ENCODE results near the gene SPRY4.

The SPRY4 gene

DNA sequence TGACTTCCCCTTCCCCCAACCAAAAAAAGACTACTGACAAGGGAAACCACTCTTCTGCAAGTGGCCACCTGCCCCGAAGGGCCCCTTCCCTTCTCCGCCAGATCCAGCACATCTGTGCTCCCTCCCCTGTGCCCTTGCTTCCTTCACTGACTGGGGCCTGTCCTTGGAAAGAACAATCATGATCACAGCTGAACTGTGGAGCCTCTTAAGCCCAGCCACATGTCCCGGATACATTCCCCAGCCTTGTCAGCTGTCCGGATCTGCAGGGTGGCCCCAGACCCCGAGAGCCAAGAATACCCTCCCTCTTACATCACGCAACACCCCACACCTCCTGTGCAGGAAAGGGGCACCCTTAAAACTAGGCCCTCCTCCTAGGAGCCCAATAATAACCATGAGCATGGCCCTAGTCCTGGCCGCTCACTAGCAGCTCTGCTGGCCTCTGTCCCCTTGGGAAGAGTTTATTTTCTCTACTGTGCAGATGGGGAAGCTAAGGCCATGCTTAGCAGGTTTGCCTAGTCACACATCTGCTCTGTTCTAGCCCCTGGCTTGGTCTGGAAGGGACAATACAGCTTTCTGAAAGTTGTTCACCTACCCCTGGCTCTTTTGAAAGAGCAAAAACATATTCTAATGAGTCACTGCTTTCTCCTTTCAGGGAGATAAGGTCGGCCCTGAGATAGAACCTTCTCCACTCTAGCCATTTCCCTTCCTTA, 3.8 kb downstream of the SPRY4 start:
- no peak for TF ChIP-seq ZFP30 (CRISPR knock-in tag; IDR thresholded peaks at IDR 0.05)
- no peak for TF ChIP-seq PPARA (CRISPR knock-in tag; IDR thresholded peaks at IDR 0.05; ENCODE audit: borderline replicate concordance)
- TF ChIP-seq RARB (CRISPR knock-in tag; IDR thresholded peaks at IDR 0.05), result no peak
- no peak for TF ChIP-seq SNAI2 (CRISPR knock-in tag; IDR thresholded peaks at IDR 0.05)
- no peak for TF ChIP-seq ISL1 (CRISPR knock-in tag; IDR thresholded peaks at IDR 0.05)
- TF ChIP-seq ZNF70 (CRISPR knock-in tag; IDR thresholded peaks at IDR 0.05), result no peak
- TF ChIP-seq, protein P1, sequence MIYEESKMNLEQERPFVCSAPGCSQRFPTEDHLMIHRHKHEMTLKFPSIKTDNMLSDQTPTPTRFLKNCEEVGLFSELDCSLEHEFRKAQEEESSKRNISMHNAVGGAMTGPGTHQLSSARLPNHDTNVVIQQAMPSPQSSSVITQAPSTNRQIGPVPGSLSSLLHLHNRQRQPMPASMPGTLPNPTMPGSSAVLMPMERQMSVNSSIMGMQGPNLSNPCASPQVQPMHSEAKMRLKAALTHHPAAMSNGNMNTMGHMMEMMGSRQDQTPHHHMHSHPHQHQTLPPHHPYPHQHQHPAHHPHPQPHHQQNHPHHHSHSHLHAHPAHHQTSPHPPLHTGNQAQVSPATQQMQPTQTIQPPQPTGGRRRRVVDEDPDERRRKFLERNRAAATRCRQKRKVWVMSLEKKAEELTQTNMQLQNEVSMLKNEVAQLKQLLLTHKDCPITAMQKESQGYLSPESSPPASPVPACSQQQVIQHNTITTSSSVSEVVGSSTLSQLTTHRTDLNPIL (CRISPR knock-in tag; IDR thresholded peaks at IDR 0.05; ENCODE audit: low read depth), result no peak
- TF ChIP-seq GLIS3 (CRISPR knock-in tag; IDR thresholded peaks at IDR 0.05), result no peak
- no peak for TF ChIP-seq ZFP3 (CRISPR knock-in tag; IDR thresholded peaks at IDR 0.05)
- no peak for ATAC-seq

DNA sequence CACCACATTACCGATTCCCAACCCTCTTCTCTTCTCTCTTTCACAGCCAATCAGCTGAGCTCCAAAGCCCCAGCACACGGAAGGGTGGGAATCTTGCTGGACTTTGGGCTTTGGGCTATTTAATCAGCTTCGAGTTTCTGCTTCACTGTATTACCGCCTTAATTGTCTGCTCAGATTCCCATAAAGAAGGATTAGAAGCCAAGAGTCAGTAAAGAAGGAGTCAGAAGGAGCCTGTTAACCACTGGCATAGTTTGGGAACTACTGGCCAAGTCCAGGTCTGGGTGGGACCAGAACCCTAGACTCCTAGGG, 4.4 kb downstream of the SPRY4 start:
- TF ChIP-seq, protein P2, sequence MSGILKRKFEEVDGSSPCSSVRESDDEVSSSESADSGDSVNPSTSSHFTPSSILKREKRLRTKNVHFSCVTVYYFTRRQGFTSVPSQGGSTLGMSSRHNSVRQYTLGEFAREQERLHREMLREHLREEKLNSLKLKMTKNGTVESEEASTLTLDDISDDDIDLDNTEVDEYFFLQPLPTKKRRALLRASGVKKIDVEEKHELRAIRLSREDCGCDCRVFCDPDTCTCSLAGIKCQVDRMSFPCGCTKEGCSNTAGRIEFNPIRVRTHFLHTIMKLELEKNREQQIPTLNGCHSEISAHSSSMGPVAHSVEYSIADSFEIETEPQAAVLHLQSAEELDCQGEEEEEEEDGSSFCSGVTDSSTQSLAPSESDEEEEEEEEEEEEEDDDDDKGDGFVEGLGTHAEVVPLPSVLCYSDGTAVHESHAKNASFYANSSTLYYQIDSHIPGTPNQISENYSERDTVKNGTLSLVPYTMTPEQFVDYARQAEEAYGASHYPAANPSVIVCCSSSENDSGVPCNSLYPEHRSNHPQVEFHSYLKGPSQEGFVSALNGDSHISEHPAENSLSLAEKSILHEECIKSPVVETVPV (CRISPR knock-in tag; IDR thresholded peaks at IDR 0.05), result no peak
- TF ChIP-seq PPARA (CRISPR knock-in tag; IDR thresholded peaks at IDR 0.05; ENCODE audit: borderline replicate concordance), result no peak
- TF ChIP-seq ZNF70 (CRISPR knock-in tag; IDR thresholded peaks at IDR 0.05), result no peak
- TF ChIP-seq, protein P1 (CRISPR knock-in tag; IDR thresholded peaks at IDR 0.05; ENCODE audit: low read depth), result no peak
- TF ChIP-seq ZFP3 (CRISPR knock-in tag; IDR thresholded peaks at IDR 0.05), result no peak
- no peak for TF ChIP-seq ESRRG (CRISPR knock-in tag; IDR thresholded peaks at IDR 0.05)
- TF ChIP-seq OSR1 (CRISPR knock-in tag; IDR thresholded peaks at IDR 0.05), result no peak

DNA sequence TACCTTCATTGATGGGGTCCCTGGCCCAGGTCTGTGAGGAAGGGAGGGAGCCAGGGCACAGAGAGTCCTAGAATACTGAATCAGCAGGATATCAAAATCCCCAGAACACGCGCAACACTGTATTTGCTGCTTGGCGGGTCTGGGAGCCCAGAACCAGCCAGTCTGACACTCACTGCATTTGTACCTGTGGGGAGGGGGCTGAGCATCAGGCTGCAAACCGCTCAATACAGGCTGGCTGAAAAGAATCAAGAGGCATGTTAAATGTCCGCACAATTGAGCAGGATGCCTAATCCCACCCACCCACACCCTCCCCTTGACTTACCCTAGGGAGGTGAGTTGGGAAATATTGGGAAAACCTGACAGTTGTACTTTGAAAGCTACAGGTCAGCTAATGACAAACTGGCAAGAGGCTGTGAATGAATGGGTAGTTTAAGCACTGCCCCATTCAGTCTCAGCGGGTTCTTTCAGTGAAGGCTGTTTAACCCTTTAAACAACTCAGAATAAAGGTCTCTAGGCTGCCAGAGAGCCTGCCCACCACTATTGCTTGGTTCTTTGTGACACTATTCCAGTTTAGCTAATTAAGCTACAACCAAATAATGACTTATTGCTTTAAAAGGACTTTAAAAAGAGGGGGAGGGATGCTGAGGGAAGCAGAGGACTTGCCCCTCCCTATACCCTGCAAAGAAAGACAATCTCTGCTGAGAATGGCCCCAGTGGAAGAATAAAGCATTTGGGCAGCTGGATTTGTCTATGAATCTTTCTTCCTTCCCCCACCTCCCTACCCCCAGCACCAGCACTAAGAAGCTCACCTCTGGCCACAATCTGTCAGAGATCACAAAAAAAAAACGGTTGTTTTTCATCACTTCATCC, 5.0 kb downstream of the SPRY4 start:
- TF ChIP-seq OSR1 (CRISPR knock-in tag; IDR thresholded peaks at IDR 0.05) (no peak), CSDC2 (CRISPR knock-in tag; IDR thresholded peaks at IDR 0.05) (no peak), RARB (CRISPR knock-in tag; IDR thresholded peaks at IDR 0.05) (no peak), ZC3H10 (CRISPR knock-in tag; IDR thresholded peaks at IDR 0.05) (no peak), ZFP3 (CRISPR knock-in tag; IDR thresholded peaks at IDR 0.05) (no peak), ZFP30 (CRISPR knock-in tag; IDR thresholded peaks at IDR 0.05) (no peak)
- TF ChIP-seq, protein P3, sequence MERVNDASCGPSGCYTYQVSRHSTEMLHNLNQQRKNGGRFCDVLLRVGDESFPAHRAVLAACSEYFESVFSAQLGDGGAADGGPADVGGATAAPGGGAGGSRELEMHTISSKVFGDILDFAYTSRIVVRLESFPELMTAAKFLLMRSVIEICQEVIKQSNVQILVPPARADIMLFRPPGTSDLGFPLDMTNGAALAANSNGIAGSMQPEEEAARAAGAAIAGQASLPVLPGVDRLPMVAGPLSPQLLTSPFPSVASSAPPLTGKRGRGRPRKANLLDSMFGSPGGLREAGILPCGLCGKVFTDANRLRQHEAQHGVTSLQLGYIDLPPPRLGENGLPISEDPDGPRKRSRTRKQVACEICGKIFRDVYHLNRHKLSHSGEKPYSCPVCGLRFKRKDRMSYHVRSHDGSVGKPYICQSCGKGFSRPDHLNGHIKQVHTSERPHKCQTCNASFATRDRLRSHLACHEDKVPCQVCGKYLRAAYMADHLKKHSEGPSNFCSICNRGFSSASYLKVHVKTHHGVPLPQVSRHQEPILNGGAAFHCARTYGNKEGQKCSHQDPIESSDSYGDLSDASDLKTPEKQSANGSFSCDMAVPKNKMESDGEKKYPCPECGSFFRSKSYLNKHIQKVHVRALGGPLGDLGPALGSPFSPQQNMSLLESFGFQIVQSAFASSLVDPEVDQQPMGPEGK (CRISPR knock-in tag; IDR thresholded peaks at IDR 0.05; ENCODE audit: borderline replicate concordance), result no peak
- no peak for ATAC-seq

More for the DNA sequence above, 4.4 kb downstream of the SPRY4 start:
- ATAC-seq, result no peak

DNA sequence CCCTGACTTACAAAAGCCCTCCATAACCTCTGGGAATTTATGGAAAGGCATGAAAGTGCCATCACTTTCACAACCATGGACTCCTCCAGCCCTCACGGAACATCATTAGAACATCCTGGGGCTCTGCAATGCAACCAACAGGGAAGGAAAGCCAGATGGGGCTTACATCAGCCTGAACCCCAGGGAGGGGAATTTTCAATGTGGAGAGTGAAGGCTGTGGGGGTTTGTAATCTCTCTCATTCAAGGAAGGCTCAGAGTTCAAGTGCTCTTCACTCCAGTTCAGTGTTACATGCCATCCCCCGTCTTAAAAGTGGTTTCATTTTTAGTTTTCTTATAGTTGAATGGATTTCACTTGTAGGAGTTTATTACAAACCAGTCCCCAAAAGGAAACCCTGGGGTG, 5.7 kb downstream of the SPRY4 start:
- TF ChIP-seq TOX (CRISPR knock-in tag; IDR thresholded peaks at IDR 0.05; ENCODE audit: borderline replicate concordance), result no peak
- TF ChIP-seq, protein P4, sequence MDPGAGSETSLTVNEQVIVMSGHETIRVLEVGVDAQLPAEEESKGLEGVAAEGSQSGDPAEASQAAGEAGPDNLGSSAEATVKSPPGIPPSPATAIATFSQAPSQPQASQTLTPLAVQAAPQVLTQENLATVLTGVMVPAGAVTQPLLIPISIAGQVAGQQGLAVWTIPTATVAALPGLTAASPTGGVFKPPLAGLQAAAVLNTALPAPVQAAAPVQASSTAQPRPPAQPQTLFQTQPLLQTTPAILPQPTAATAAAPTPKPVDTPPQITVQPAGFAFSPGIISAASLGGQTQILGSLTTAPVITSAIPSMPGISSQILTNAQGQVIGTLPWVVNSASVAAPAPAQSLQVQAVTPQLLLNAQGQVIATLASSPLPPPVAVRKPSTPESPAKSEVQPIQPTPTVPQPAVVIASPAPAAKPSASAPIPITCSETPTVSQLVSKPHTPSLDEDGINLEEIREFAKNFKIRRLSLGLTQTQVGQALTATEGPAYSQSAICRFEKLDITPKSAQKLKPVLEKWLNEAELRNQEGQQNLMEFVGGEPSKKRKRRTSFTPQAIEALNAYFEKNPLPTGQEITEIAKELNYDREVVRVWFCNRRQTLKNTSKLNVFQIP (CRISPR knock-in tag; IDR thresholded peaks at IDR 0.05; ENCODE audit: borderline replicate concordance, low read depth), result no peak
- TF ChIP-seq, protein P5, sequence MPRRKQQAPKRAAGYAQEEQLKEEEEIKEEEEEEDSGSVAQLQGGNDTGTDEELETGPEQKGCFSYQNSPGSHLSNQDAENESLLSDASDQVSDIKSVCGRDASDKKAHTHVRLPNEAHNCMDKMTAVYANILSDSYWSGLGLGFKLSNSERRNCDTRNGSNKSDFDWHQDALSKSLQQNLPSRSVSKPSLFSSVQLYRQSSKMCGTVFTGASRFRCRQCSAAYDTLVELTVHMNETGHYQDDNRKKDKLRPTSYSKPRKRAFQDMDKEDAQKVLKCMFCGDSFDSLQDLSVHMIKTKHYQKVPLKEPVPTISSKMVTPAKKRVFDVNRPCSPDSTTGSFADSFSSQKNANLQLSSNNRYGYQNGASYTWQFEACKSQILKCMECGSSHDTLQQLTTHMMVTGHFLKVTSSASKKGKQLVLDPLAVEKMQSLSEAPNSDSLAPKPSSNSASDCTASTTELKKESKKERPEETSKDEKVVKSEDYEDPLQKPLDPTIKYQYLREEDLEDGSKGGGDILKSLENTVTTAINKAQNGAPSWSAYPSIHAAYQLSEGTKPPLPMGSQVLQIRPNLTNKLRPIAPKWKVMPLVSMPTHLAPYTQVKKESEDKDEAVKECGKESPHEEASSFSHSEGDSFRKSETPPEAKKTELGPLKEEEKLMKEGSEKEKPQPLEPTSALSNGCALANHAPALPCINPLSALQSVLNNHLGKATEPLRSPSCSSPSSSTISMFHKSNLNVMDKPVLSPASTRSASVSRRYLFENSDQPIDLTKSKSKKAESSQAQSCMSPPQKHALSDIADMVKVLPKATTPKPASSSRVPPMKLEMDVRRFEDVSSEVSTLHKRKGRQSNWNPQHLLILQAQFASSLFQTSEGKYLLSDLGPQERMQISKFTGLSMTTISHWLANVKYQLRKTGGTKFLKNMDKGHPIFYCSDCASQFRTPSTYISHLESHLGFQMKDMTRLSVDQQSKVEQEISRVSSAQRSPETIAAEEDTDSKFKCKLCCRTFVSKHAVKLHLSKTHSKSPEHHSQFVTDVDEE (CRISPR knock-in tag; IDR thresholded peaks at IDR 0.05), result no peak
- ATAC-seq, result no peak

All from SK-N-SH treated with all-trans-retinoic acid at 6 μM for 48 hours (cell line).